ENCODE measurements around the gene ASB12. TPM values are rescaled to one million over a fixed set of nuclear protein-coding genes. Genes with fewer than 3 reads are reported as not detected.
A peak's percentile ranks its signal among the peaks of the same experiment; 100 is the strongest.
"Not testable (repeated sequence)": the region's sequence is repeated elsewhere in the genome, so short reads cannot be mapped to it uniquely, and the experiment has no call there.

ASB12 gene
- total RNA-seq = 0.14 TPM

- DNase-seq (ENCODE audit: low spot score) = no peak
Measured at GRCh38 chrX:64230123-64230970, at the start of gene ASB12. ASB12 (minus strand) TSS chrX:64230607; CDS start chrX:64225650, 4,957 bp downstream.

- no peak for DNase-seq (ENCODE audit: low spot score)
Measured at GRCh38 chrX:64265265-64265664, 34.9 kb upstream of the ASB12 start.

GRCh38 chrX:64229154-64229553 is 1.3 kb downstream of the ASB12 start:
- DNase-seq (ENCODE audit: low spot score) = no peak

- DNase-seq (ENCODE audit: low spot score) = no peak
Measured at GRCh38 chrX:64218023-64218422, 12.4 kb downstream of the ASB12 start.

- DNase-seq (ENCODE audit: low spot score) = not testable (repeated sequence)
Measured at GRCh38 chrX:64213989-64214388, 16.4 kb downstream of the ASB12 start.

- DNase-seq (ENCODE audit: low spot score) = no peak
Measured at GRCh38 chrX:64206556-64207162, 23.7 kb downstream of the ASB12 start.

- DNase-seq (ENCODE audit: low spot score) = peak; percentile 94
Measured at GRCh38 chrX:64205735-64206501, 24.5 kb downstream of the ASB12 start.

GRCh38 chrX:64205441-64205734 is 25.0 kb downstream of the ASB12 start, which contains the start of gene AMER1:
AMER1 (minus strand) TSS chrX:64205708; CDS start chrX:64193286, 12,422 bp downstream.
- no peak for DNase-seq (ENCODE audit: low spot score)

GRCh38 chrX:64204701-64205440 is 25.5 kb downstream of the ASB12 start:
- DNase-seq (ENCODE audit: low spot score) = peak; percentile 11

GRCh38 chrX:64204252-64204651 is 26.2 kb downstream of the ASB12 start:
- DNase-seq (ENCODE audit: low spot score) = peak; percentile 16

- DNase-seq (ENCODE audit: low spot score) = no peak
Measured at GRCh38 chrX:64202808-64203325, 27.5 kb downstream of the ASB12 start.

GRCh38 chrX:64198036-64198435 is 32.4 kb downstream of the ASB12 start:
- no peak for DNase-seq (ENCODE audit: low spot score)

GRCh38 chrX:64196606-64197005 is 33.8 kb downstream of the ASB12 start:
- DNase-seq (ENCODE audit: low spot score) = no peak

- DNase-seq (ENCODE audit: low spot score) = no peak
Measured at GRCh38 chrX:64195862-64196261, 34.5 kb downstream of the ASB12 start.

GRCh38 chrX:64192673-64193072 is 37.7 kb downstream of the ASB12 start:
- no peak for DNase-seq (ENCODE audit: low spot score)

- no peak for DNase-seq (ENCODE audit: low spot score)
Measured at GRCh38 chrX:64192040-64192439, 38.4 kb downstream of the ASB12 start.

GRCh38 chrX:64191281-64192010 is 39.0 kb downstream of the ASB12 start:
- no peak for DNase-seq (ENCODE audit: low spot score)

GRCh38 chrX:64190136-64190740 is 40.2 kb downstream of the ASB12 start:
- DNase-seq (ENCODE audit: low spot score) = no peak

GRCh38 chrX:64188901-64189300 is 41.5 kb downstream of the ASB12 start:
- DNase-seq (ENCODE audit: low spot score) = no peak

GRCh38 chrX:64187762-64188150 is 42.7 kb downstream of the ASB12 start:
- no peak for DNase-seq (ENCODE audit: low spot score)

All from mucosa of gallbladder (tissue), 1 donor.